ENCODE measurements around the gene TFEB. TPM values are rescaled to one million over a fixed set of nuclear protein-coding genes. Genes with fewer than 3 reads are reported as not detected.

TFEB gene
- total RNA-seq, 1 donor from 2014 or later, result 0.13 TPM

DNA sequence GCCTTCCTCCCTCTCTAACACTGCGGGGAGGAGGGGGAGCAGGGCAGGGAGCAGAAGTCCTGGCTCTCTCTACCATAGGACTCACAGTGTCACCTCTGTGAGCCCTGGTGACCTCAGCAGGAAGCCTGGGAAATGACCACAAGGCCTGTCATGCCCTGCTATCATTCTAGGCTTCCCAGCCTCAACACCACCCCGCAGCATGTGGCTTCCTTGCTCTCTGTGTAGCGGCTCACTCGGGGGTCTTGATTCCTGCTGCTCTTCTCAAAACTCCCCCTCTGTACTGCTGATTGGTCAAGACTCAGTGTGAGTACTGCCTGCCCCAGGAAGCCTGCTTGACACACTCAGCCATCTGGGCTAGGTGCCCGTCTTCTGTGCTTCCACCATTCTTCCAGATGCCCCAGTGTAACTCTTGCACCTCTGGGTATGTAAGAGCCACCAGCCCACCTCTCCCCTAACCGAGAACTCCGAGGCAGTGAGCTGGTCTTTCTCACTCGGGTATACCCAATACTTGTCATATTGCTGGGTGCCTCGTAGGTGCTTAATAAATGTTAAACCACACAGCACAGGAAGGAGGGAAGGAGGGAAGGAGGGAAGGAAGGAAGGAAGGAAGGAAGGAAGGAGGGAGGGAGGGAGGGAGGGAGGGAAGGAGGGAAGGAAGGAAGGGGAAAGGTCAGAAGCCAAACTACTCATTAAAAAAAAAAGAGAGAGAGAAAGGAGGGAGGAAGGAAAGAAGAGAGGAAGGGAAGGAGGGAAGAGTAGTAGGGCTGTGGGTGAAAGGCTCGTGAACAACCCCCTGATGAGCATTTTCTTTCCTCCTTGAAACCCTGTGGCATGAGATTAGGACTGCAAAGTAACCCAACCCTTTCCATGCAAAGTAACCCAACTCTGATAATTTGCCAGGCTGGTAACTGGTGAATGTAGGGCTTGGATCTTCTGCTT, 92.2 kb downstream of the TFEB start:
- Histone ChIP-seq H2AFZ (replicated peaks) (no peak overlapping the region), H3K36me3 (no peaks in the 10 kb centered on the region), H3F3A (ENCODE audit: low read depth) (peaks cover 21% of the 10 kb centered on the region), H3K9ac (no peak overlapping the region), H3K27ac (no peak overlapping the region), H3K9me3 (ENCODE audit: low read depth) (no peaks in the 10 kb centered on the region), H3K4me1 (peaks cover 48% of the 10 kb centered on the region), H3K4me3 (no peak overlapping the region), H3K4me2 (peak overlapping the region; percentile 75), H4K20me1 (ENCODE audit: low read depth) (peaks cover 69% of the 10 kb centered on the region), H3K79me2 (ENCODE audit: low read depth) (peaks cover 21% of the 10 kb centered on the region), H3K27me3 (peaks cover 25% of the 10 kb centered on the region)
- DNase-seq (ENCODE audit: low spot score), result no peak
- Mint-ChIP-seq H3K4me1 (peaks cover 64% of the 10 kb centered on the region), H3K36me3 (peaks cover 30% of the 10 kb centered on the region), H3K27ac (peak overlapping the region; percentile 68), H3K4me3 (no peak overlapping the region), H3K27me3 (ENCODE audit: insufficient read depth, low read depth) (peaks cover 20% of the 10 kb centered on the region), H3K9me3 (no peaks in the 10 kb centered on the region)
- TF ChIP-seq, protein P1, sequence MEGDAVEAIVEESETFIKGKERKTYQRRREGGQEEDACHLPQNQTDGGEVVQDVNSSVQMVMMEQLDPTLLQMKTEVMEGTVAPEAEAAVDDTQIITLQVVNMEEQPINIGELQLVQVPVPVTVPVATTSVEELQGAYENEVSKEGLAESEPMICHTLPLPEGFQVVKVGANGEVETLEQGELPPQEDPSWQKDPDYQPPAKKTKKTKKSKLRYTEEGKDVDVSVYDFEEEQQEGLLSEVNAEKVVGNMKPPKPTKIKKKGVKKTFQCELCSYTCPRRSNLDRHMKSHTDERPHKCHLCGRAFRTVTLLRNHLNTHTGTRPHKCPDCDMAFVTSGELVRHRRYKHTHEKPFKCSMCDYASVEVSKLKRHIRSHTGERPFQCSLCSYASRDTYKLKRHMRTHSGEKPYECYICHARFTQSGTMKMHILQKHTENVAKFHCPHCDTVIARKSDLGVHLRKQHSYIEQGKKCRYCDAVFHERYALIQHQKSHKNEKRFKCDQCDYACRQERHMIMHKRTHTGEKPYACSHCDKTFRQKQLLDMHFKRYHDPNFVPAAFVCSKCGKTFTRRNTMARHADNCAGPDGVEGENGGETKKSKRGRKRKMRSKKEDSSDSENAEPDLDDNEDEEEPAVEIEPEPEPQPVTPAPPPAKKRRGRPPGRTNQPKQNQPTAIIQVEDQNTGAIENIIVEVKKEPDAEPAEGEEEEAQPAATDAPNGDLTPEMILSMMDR (IDR thresholded peaks at IDR 0.05), result no peak
- TF ChIP-seq EZH2 (IDR thresholded peaks at IDR 0.05) (no peak), EZH2phosphoT487 (IDR thresholded peaks at IDR 0.05) (no peak)

DNA sequence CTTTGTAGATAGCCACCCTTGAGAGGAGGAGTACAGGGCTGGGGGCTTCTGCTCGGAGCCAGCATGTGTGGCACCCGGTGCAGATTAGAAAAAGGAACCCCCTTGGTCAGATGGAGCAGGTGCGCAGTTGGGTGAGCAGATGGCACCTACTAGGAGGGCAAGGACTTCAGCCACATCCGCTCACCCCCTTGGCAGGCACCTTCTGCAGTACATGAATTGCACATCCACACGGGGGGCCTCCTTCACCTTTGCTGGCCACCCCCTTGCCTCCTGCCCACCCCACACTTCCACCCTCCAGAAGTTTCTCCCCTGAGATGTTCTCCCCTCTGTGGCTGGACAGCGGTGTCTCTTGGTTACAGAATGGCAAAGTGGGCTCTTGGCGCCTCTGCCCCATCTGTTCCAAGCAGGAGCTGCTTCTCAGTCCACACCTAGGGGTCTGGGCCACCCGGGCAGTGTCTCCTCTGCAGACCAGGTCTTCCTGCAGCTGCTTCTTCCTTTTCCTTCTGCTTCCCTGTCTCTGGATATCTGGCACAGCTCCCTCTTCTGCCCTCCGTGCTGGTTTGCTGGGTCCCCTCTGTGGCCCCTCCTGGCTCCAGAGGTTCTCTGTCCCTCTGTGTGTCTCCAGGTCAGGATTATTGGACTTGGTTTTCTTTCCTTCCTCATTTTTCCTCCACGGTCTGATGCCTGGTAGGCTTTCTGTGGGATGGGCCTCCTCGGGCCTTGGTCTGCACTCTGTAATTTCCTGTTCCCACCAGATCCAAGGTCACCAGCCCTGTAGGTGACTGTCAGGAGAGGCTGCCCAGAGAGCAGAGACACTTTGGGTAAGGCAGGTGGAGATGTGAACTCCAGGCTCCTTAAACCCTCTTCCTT, 93.1 kb downstream of the TFEB start:
- H3K27me3 Mint-ChIP-seq (ENCODE audit: insufficient read depth, low read depth), result peaks cover 25% of the 10 kb centered on the region
- peaks cover 34% of the 10 kb centered on the region for H3K27me3 ChIP-seq
- H2AFZ ChIP-seq (replicated peaks), result no peak overlapping the region
- H3K9me3 ChIP-seq (ENCODE audit: low read depth), result no peaks in the 10 kb centered on the region
- H3K36me3 Mint-ChIP-seq, result peaks cover 28% of the 10 kb centered on the region
- peaks cover 51% of the 10 kb centered on the region for H3K4me1 ChIP-seq
- no peak overlapping the region for H3K27ac Mint-ChIP-seq
- H4K20me1 ChIP-seq (ENCODE audit: low read depth), result peaks cover 69% of the 10 kb centered on the region
- H3K4me2 ChIP-seq, result no peak overlapping the region
- H3K79me2 ChIP-seq (ENCODE audit: low read depth), result peaks cover 21% of the 10 kb centered on the region
- H3K36me3 ChIP-seq, result no peaks in the 10 kb centered on the region
- peak overlapping the region; percentile 38 for H3K4me3 Mint-ChIP-seq
- H3F3A ChIP-seq (ENCODE audit: low read depth), result peaks cover 27% of the 10 kb centered on the region
- no peak overlapping the region for H3K27ac ChIP-seq
- peaks cover 69% of the 10 kb centered on the region for H3K4me1 Mint-ChIP-seq
- no peak for DNase-seq (ENCODE audit: low spot score)
- H3K9ac ChIP-seq, result no peak overlapping the region
- H3K4me3 ChIP-seq, result no peak overlapping the region
- H3K9me3 Mint-ChIP-seq, result no peaks in the 10 kb centered on the region
- TF ChIP-seq, protein P1 (IDR thresholded peaks at IDR 0.05), result no peak
- no peak for TF ChIP-seq EZH2 (IDR thresholded peaks at IDR 0.05)
- TF ChIP-seq EZH2phosphoT487 (IDR thresholded peaks at IDR 0.05), result no peak

DNA sequence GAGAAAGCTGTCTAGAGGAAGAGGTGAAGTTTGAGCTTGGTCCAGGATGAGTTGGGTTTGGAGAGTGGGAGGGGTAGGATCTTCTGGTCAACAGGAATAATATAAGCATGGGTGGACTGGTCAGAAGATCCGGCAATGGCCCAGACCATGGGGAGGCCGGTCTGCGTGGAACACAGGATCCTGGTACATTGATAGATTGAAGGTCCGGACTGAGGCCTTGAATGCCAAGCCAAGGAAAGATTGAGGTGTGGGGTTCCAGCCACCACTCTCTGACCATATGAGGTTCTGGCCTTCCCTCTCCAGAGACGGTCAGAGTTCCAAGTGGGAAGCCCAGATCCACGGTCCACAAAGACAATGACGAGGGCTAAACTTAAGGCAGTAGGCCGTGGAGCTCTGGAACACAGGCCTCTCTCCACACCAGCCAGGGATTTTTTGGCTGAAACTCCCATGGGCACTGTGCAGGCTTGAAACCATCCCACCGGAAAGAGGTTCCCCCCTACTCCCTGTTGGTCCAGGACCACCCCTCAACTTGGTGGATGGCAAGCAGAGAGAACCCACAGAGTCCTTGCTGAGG, 94.0 kb downstream of the TFEB start:
- no peak overlapping the region for H3K4me3 ChIP-seq
- peaks cover 21% of the 10 kb centered on the region for H3K79me2 ChIP-seq (ENCODE audit: low read depth)
- H2AFZ ChIP-seq (replicated peaks), result no peak overlapping the region
- H3K4me1 Mint-ChIP-seq, result peaks cover 67% of the 10 kb centered on the region
- no peaks in the 10 kb centered on the region for H3K9me3 ChIP-seq (ENCODE audit: low read depth)
- peaks cover 68% of the 10 kb centered on the region for H4K20me1 ChIP-seq (ENCODE audit: low read depth)
- H3K27me3 Mint-ChIP-seq (ENCODE audit: insufficient read depth, low read depth), result peaks cover 28% of the 10 kb centered on the region
- DNase-seq (ENCODE audit: low spot score), result no peak
- H3K4me3 Mint-ChIP-seq, result peak overlapping the region; percentile 94
- no peaks in the 10 kb centered on the region for H3K36me3 ChIP-seq
- no peak overlapping the region for H3K9ac ChIP-seq
- H3K9me3 Mint-ChIP-seq, result no peaks in the 10 kb centered on the region
- H3K4me2 ChIP-seq, result no peak overlapping the region
- peaks cover 22% of the 10 kb centered on the region for H3K36me3 Mint-ChIP-seq
- H3K27ac Mint-ChIP-seq, result no peak overlapping the region
- H3F3A ChIP-seq (ENCODE audit: low read depth), result peaks cover 27% of the 10 kb centered on the region
- peaks cover 57% of the 10 kb centered on the region for H3K4me1 ChIP-seq
- H3K27ac ChIP-seq, result no peak overlapping the region
- no peak for TF ChIP-seq EZH2phosphoT487 (IDR thresholded peaks at IDR 0.05)
- H3K27me3 ChIP-seq, result peaks cover 43% of the 10 kb centered on the region
